ENCODE data around the gene SIAE. TPM values are rescaled to one million over a fixed set of nuclear protein-coding genes. Genes with fewer than 3 reads are reported as not detected.

The SIAE gene
- polyA plus RNA-seq, 1 of the 3 experiments (the other 2 are of a cell fraction): 27.9 TPM

- TF ChIP-seq RXRA (IDR thresholded peaks at IDR 0.05; ENCODE audit: borderline replicate concordance, low read depth) (no peak), RCOR1 (IDR thresholded peaks at IDR 0.05; ENCODE audit: low read length) (no peak), MAX (IDR thresholded peaks at IDR 0.05; ENCODE audit: low read depth) (no peak), ZBTB33 (IDR thresholded peaks at IDR 0.05; ENCODE audit: borderline replicate concordance, low read depth) (no peak), ELF1 (IDR thresholded peaks at IDR 0.05) (no peak), TCF12 (IDR thresholded peaks at IDR 0.05) (no peak), USF2 (IDR thresholded peaks at IDR 0.05; ENCODE audit: borderline replicate concordance, low read depth, low read length) (no peak), FOXJ3 (CRISPR knock-in tag; IDR thresholded peaks at IDR 0.05) (no peak), SIN3A (IDR thresholded peaks at IDR 0.05; ENCODE audit: borderline replicate concordance, low read depth, low read length) (no peak), SMC3 (IDR thresholded peaks at IDR 0.05; ENCODE audit: low read depth, low read length) (no peak), POLR2AphosphoS5 (IDR thresholded peaks at IDR 0.05; ENCODE audit: low read depth, low read length) (no peak), MXI1 (IDR thresholded peaks at IDR 0.05; ENCODE audit: low read depth, low read length) (no peak), YY1 (IDR thresholded peaks at IDR 0.05; ENCODE audit: low read depth) (no peak), GATA2 (CRISPR knock-in tag; IDR thresholded peaks at IDR 0.05) (no peak), NFIC (IDR thresholded peaks at IDR 0.05; ENCODE audit: borderline replicate concordance) (no peak), EP300 (IDR thresholded peaks at IDR 0.05; ENCODE audit: borderline replicate concordance in 1 of 2, low read depth in 1 of 2, low read length in 1 of 2) (no peak), RFX5 (IDR thresholded peaks at IDR 0.05; ENCODE audit: low read length) (no peak), TAF1 (IDR thresholded peaks at IDR 0.05; ENCODE audit: borderline replicate concordance, low read depth, low read length) (no peak), REST (IDR thresholded peaks at IDR 0.05; ENCODE audit: low read depth, low read length) (no peak)
- H2AFZ ChIP-seq (ENCODE audit: low read depth): no peak overlapping the region
- no peaks in the 10 kb centered on the region for H3K9me3 ChIP-seq
- no peaks in the 10 kb centered on the region for H3K27me3 ChIP-seq (ENCODE audit: insufficient read depth)
- ChIA-PET CTCF (interaction anchor here (1.3 to 1.7 kb wide), 2 partner anchors 11 to 209 kb away, joined by 4 to 8 read pairs; no protein-coding TSS in a partner anchor), POLR2A (no interaction called here)
- DNase-seq: no peak
- no peaks in the 10 kb centered on the region for H3F3A ChIP-seq (replicated peaks; ENCODE audit: insufficient read depth)
- no peaks in the 10 kb centered on the region for H4K20me1 ChIP-seq (ENCODE audit: insufficient read depth)
- H3K4me2 ChIP-seq: no peak overlapping the region
- peaks cover 0 to 2% of the 10 kb centered on the region in 2 experiments for H3K36me3 ChIP-seq (replicated peaks in 1 of 2; ENCODE audit: control insufficient read depth in 1 of 2, insufficient read depth in 2 of 2, low read length in 1 of 2)
- H3K4me1 ChIP-seq (ENCODE audit: control insufficient read depth in 1 of 2, insufficient read depth in 2 of 2, low read depth in 1 of 2, low read length in 1 of 2): peaks cover 4 to 5% of the 10 kb centered on the region in 2 experiments; a peak in 2 of 4 replicates
- no peaks in the 10 kb centered on the region for H3K79me2 ChIP-seq (ENCODE audit: insufficient read depth)
- H3K27ac ChIP-seq (ENCODE audit: low read depth in 2 of 2, low read length in 1 of 2): no peak overlapping the region
- no peaks in the 10 kb centered on the region for H3K9me2 ChIP-seq
- no peak overlapping the region for H3K4me3 ChIP-seq (ENCODE audit: low read depth in 2 of 2, low read length in 1 of 2)
- H3K9ac ChIP-seq: no peak overlapping the region
- 98% methylated on average over 5 of the region's 5 CpGs for WGBS (ENCODE audit: low lambda C conversion rate)
Observed at GRCh38 chr11:124657904-124658303, 15.6 kb downstream of the SIAE start.

Measured in SK-N-SH (cell line).